Subcutaneous abdominal adipose tissue (tissue), 5 donors: ENCODE measurements around the gene SIN3B.

Experiments used
- H3K27ac ChIP-seq: one replicate; pipeline ENCODE4 v1.7.0; 2013; ENCODE audit warnings: low read depth, mild to moderate bottlenecking, inconsistent platforms, low read length, moderate library complexity
- H3K27me3 ChIP-seq, 5 donors: one replicate each; pipeline ENCODE4 v1.7.0; 2013; ENCODE audit warnings: low read length in 5 of 5, inconsistent platforms in 1 of 5; ENCODE audit not compliant: control insufficient read depth in 5 of 5, insufficient read depth in 4 of 5
- H3K36me3 ChIP-seq, 5 donors: one replicate each; pipeline ENCODE4 v1.7.0; 2013; ENCODE audit warnings: low read length in 5 of 5; ENCODE audit not compliant: control insufficient read depth in 5 of 5, insufficient read depth in 5 of 5
- H3K4me1 ChIP-seq, 5 donors: one replicate each; pipeline ENCODE4 v1.7.0; 2013; ENCODE audit warnings: low read length in 5 of 5, mild to moderate bottlenecking in 3 of 5, moderate library complexity in 1 of 5; ENCODE audit not compliant: control insufficient read depth in 5 of 5, insufficient read depth in 5 of 5
- H3K4me3 ChIP-seq, 5 donors: one replicate each; pipeline ENCODE4 v1.7.0; 2013; ENCODE audit warnings: low read length in 5 of 5, low read depth in 1 of 5
- H3K9ac ChIP-seq, 5 donors: one replicate each; pipeline ENCODE4 v1.7.0; 2013; ENCODE audit warnings: low read length in 5 of 5, mild to moderate bottlenecking in 4 of 5, moderate library complexity in 3 of 5
- H3K9me3 ChIP-seq, 5 donors: one replicate each; pipeline ENCODE4 v1.7.0; 2013; ENCODE audit warnings: low read length in 5 of 5; ENCODE audit not compliant: control insufficient read depth in 5 of 5
- donor health status: healthy.
- donor health status: healthy.
- donor health status: healthy.
- donor health status: healthy.
- donor health status: healthy.

The SIN3B gene

DNA sequence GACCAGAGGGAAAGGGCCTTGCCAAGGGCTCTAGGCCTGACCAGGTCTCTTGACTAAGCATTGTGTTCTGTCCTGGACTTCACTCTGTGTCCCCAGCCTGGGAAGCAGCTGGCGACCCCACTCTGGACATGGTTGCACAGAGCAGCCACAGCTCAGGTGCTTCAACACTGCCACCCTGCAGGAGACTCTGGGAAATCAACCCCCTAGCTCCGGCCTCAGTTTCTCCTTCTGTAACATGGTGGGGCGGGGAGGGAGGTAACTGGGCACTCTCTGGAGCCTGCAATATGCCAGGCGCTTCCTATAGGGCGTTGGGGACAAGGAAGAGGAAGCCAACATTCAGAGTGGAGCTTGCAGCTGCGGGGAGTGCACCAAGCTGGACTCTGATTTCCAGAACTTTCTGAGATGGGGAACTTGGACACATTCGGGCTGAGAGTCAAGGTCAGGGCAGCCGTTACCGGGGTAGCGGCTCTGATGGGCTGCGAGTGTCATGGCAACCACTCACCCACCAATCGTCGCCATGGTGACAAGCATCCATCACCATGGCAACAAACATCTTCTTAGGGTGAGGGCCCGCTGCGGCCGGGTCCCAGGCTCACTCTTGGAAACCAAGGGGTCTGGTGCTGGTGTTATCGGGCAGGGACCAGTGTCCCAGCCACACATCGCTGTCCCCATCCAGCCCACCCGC lies 72.4 kb downstream of the SIN3B start:
- Histone ChIP-seq H3K27me3 (peaks cover 0 to 5% (median 0%) of the 10 kb centered on the region in 5 donors), H3K4me3 (no peak overlapping the region), H3K9ac (no peak overlapping the region), H3K4me1 (peaks cover 0 to 17% (median 8%) of the 10 kb centered on the region in 5 donors), H3K9me3 (no peaks in the 10 kb centered on the region), H3K36me3 (no peaks in the 10 kb centered on the region), H3K27ac (no peak overlapping the region)

DNA sequence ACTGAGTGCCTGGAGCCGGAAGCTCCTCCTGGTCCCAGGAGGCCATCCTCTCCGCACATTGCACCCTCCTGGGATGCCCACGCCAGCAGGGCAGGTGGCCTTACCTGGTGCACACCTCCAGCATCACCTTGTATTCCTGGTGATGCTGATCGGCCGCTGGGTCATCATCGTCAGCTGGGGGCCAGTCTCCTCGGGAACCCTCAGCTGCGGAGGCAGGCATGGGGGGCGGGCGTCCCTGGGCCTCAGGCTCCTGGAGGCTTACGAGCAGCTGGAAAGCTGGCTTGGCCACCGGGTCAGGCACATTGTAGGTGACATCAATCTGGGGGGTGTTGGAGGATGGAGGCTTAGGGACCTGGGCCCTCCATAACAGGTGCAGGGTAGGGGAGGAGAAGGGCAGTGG lies 73.3 kb downstream of the SIN3B start:
- H3K36me3 ChIP-seq, result no peaks in the 10 kb centered on the region
- peaks cover 0 to 5% (median 0%) of the 10 kb centered on the region in 5 donors for H3K27me3 ChIP-seq
- no peak overlapping the region for H3K4me3 ChIP-seq
- H3K9me3 ChIP-seq, result no peaks in the 10 kb centered on the region
- no peak overlapping the region for H3K27ac ChIP-seq
- peaks cover 0 to 13% (median 4%) of the 10 kb centered on the region in 5 donors for H3K4me1 ChIP-seq
- H3K9ac ChIP-seq, result no peak overlapping the region

DNA sequence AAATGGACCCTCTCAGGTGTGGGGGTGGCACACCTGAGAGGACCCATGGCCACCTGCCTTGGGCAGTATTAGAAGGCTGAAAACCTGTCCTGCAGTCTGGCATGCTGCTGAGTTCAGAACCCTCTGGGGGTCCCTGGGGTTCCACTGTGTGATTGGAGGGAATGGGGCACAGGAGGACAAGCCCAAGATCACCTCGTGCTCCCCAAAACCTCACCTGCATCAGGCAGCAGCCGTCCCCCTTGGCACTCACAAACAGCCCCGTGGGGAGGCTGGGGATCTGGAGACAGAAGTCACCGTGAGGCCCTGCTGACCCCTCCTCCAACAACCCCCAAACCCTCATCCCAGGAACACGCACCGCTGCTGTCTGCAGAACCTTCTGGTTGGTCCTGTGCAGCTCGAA lies 74.1 kb downstream of the SIN3B start:
- H3K36me3 ChIP-seq, result no peaks in the 10 kb centered on the region
- peaks cover 0 to 5% (median 0%) of the 10 kb centered on the region in 5 donors for H3K27me3 ChIP-seq
- no peaks in the 10 kb centered on the region for H3K9me3 ChIP-seq
- H3K4me1 ChIP-seq, result peaks cover 0 to 7% (median 0%) of the 10 kb centered on the region in 5 donors
- no peak overlapping the region for H3K27ac ChIP-seq
- no peak overlapping the region for H3K4me3 ChIP-seq
- no peak overlapping the region for H3K9ac ChIP-seq

- H3K9ac ChIP-seq, result no peak overlapping the region
- no peak overlapping the region for H3K27ac ChIP-seq
- no peaks in the 10 kb centered on the region for H3K9me3 ChIP-seq
- H3K4me1 ChIP-seq, result peaks cover 0 to 5% (median 0%) of the 10 kb centered on the region in 5 donors
- H3K36me3 ChIP-seq, result no peaks in the 10 kb centered on the region
- H3K27me3 ChIP-seq, result peaks cover 0 to 5% (median 0%) of the 10 kb centered on the region in 5 donors
- no peak overlapping the region for H3K4me3 ChIP-seq
Observed at GRCh38 chr19:16904599-16904998, 75.4 kb downstream of the SIN3B start.

- Histone ChIP-seq H3K9ac (no peak overlapping the region), H3K4me1 (no peaks in the 10 kb centered on the region), H3K27ac (no peak overlapping the region), H3K9me3 (peaks cover 0 to 18% (median 17%) of the 10 kb centered on the region in 5 donors), H3K4me3 (no peak overlapping the region), H3K27me3 (peaks cover 0 to under 1% (median 0%) of the 10 kb centered on the region in 5 donors), H3K36me3 (no peaks in the 10 kb centered on the region)
Observed at GRCh38 chr19:16908759-16909158, 79.6 kb downstream of the SIN3B start.

DNA sequence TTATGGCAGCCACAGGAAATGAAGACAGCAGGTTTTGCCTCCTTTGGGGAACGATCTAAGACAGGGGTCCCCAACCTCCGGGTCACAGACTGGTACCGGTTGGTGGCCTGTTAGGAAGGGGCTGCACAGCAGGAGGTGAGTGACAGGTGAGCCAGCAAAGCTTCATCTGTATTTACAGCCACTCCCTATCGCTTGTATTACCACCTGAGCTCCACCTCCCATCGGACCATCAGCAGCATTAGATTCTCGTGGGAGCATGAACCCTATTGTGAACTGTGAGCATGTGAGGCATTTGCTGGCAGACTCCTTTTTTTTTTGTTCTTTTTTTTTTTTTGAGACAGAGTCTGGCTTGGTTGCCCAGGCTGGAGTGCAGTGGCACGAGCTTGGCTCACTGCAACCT lies 81.8 kb downstream of the SIN3B start:
- no peak overlapping the region for H3K27ac ChIP-seq
- H3K27me3 ChIP-seq, result peaks cover 0 to 4% (median 0%) of the 10 kb centered on the region in 5 donors
- H3K4me1 ChIP-seq, result no peaks in the 10 kb centered on the region
- peaks cover 0 to 37% (median 33%) of the 10 kb centered on the region in 5 donors for H3K9me3 ChIP-seq
- H3K4me3 ChIP-seq, result no peak overlapping the region
- no peak overlapping the region for H3K9ac ChIP-seq
- H3K36me3 ChIP-seq, result no peaks in the 10 kb centered on the region

- no peak overlapping the region for H3K9ac ChIP-seq
- H3K27me3 ChIP-seq, result peaks cover 0 to 4% (median 0%) of the 10 kb centered on the region in 5 donors
- peaks cover 0 to 37% (median 34%) of the 10 kb centered on the region in 5 donors for H3K9me3 ChIP-seq
- H3K36me3 ChIP-seq, result no peaks in the 10 kb centered on the region
- H3K27ac ChIP-seq, result no peak overlapping the region
- no peaks in the 10 kb centered on the region for H3K4me1 ChIP-seq
- H3K4me3 ChIP-seq, result no peak overlapping the region
Observed at GRCh38 chr19:16912780-16913179, 83.6 kb downstream of the SIN3B start.

- Histone ChIP-seq H3K27me3 (peaks cover 0 to 4% (median 0%) of the 10 kb centered on the region in 5 donors), H3K4me3 (no peak overlapping the region), H3K9me3 (peaks cover 0 to 41% (median 39%) of the 10 kb centered on the region in 5 donors), H3K9ac (no peak overlapping the region), H3K27ac (no peak overlapping the region), H3K36me3 (no peaks in the 10 kb centered on the region), H3K4me1 (no peaks in the 10 kb centered on the region)
Observed at GRCh38 chr19:16914421-16914820, 85.2 kb downstream of the SIN3B start.

GRCh38 chr19:16915135-16915534 lies 85.9 kb downstream of the SIN3B start:
- no peak overlapping the region for H3K9ac ChIP-seq
- peak overlapping the region in 3 of 5 donors; percentile 4 to 17 (median 11) for H3K4me3 ChIP-seq
- peaks cover 0 to 48% (median 45%) of the 10 kb centered on the region in 5 donors for H3K9me3 ChIP-seq
- H3K27ac ChIP-seq, result no peak overlapping the region
- peaks cover 0 to 4% (median 0%) of the 10 kb centered on the region in 5 donors for H3K27me3 ChIP-seq
- H3K4me1 ChIP-seq, result no peaks in the 10 kb centered on the region
- no peaks in the 10 kb centered on the region for H3K36me3 ChIP-seq

- peaks cover 0 to 48% (median 45%) of the 10 kb centered on the region in 5 donors for H3K9me3 ChIP-seq
- no peak overlapping the region for H3K4me3 ChIP-seq
- H3K4me1 ChIP-seq, result no peaks in the 10 kb centered on the region
- H3K9ac ChIP-seq, result no peak overlapping the region
- H3K36me3 ChIP-seq, result no peaks in the 10 kb centered on the region
- no peak overlapping the region for H3K27ac ChIP-seq
- H3K27me3 ChIP-seq, result peaks cover 0 to 4% (median 0%) of the 10 kb centered on the region in 5 donors
Observed at GRCh38 chr19:16915734-16916133, 86.5 kb downstream of the SIN3B start.
